Cardiac fibroblast (primary cell): ENCODE results near the gene SH3BP4.

Experiments
- DNase-seq, 2 donors: peaks; one replicate each; pipeline versions ENCODE4 v3.0.0 to v3.0.0-alpha.2; 2010; ENCODE audit warnings: low read depth in 2 of 2
- H3K4me3 ChIP-seq, 2 donors: replicated peaks in 1 of 2; 1 replicate in 1 of 2; 2 replicates in 1 of 2; pipeline ENCODE4 v1.5.1; 2011; ENCODE audit warnings: low read depth in 2 of 2, low read length in 2 of 2, mild to moderate bottlenecking in 2 of 2, moderate library complexity in 1 of 2
- TF ChIP-seq, protein P1 (sequence below): IDR thresholded peaks from one replicate; pipeline ENCODE4 v1.5.1; 2011; ENCODE audit warnings: low read depth, mild to moderate bottlenecking, low read length, inconsistent platforms

The SH3BP4 gene

DNA sequence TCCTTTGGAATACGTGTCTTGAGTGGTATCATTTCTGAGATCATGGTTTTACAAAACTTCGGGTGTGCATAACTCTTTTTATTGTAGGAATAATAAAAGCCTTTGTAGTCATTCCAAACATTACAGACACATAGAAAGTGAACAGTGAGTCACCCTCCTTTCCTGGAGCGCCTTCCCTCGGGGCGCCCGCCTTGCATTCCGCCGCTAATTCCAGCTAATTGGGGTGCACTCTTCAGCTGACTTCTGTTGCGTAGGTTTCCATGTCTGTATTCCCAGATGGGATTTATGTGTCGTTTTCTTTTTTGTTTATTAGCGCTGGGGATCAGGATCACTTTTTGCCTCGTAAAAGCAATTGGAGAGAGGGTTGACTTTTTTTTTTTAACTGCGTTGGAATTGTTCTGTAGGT, 18.7 kb downstream of the SH3BP4 start:
- TF ChIP-seq, protein P1, sequence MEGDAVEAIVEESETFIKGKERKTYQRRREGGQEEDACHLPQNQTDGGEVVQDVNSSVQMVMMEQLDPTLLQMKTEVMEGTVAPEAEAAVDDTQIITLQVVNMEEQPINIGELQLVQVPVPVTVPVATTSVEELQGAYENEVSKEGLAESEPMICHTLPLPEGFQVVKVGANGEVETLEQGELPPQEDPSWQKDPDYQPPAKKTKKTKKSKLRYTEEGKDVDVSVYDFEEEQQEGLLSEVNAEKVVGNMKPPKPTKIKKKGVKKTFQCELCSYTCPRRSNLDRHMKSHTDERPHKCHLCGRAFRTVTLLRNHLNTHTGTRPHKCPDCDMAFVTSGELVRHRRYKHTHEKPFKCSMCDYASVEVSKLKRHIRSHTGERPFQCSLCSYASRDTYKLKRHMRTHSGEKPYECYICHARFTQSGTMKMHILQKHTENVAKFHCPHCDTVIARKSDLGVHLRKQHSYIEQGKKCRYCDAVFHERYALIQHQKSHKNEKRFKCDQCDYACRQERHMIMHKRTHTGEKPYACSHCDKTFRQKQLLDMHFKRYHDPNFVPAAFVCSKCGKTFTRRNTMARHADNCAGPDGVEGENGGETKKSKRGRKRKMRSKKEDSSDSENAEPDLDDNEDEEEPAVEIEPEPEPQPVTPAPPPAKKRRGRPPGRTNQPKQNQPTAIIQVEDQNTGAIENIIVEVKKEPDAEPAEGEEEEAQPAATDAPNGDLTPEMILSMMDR = no peak
- no peak overlapping the region for H3K4me3 ChIP-seq
- peak in 1 of 2 donors; percentile 64 for DNase-seq

DNA sequence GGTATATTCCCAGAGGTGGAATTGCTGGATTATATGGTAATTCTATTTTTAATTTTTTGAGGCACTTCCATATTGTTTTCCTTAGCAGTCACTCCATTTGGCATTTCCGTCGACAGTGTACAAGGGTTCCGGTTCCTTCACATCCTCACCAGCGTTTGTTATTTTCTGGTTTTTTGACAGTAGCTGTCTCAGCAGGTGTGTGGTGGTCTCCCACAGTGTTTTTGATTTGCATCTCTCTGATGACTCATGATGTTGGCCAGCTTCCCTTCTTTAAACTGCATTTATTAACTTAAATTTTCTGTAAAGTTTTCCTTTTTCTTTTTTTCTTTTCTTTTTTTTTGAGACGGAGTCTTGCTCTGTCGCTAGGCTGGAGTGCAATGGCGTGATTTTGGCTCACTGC, 19.7 kb downstream of the SH3BP4 start:
- no peak for DNase-seq
- H3K4me3 ChIP-seq = no peak overlapping the region
- TF ChIP-seq, protein P1 = no peak

DNA sequence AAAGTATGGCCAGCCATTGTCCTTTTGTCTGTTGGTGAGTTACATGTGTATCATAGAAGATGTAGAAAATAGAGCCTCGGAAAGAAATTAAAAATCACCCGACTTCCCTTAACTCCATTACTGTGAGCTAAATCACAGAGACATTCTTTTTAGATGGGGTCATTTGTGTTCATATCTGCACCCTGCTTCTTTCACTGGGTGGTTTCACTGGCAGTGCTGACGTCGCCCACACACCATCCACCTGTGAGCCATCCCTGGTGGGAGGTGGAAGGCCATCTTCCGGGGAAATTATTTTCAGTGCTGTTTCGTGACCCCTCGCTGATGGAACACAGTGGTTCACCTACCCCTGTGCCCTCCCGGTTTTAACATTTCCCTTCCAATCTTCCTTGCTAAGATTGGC, 21.2 kb downstream of the SH3BP4 start:
- DNase-seq = peak in 1 of 2 donors; percentile 50
- TF ChIP-seq, protein P1 = no peak

DNA sequence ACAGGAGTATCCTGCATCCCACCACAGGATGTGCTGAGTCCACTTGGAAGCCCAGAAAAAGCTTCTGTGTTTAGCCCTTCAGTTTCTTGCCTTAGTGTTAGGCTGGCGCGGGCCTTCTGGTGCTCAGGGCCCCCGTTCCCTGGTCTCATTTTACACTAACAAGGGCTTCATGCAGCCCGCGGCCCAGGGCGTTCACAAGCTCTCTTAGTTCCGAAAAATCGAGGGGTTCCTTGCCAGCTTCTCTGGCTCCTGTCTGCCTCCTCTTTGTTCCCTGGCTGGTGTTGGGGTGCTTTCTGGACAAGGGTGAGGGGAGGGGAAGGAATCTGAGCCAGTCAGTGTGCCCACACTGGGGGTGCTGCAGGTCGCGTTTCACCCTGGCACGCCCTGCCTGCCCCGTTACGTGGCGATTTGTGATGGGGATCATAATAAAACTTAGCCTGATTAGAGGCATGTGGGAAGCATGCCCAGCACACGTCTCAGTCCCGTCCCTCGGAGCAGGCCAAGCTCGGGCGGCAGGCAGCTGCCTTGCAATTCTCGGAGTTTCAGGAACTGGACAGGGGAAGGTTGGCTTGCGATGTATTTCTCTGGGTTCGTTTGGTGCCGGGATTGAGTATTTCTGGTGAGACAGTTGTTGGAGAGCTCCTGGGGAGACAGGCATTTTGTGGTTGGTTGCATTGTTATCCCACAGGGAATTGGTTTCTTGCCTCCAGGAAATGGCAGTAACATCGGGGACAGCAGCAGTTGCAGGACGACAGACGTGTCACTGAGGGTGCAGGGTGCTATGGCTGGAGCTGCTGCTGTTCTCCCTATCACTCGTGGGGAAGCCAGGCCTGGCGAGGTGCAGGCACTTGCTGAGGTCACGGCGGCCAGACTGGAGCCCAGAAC, 22.9 kb downstream of the SH3BP4 start:
- H3K4me3 ChIP-seq = no peak overlapping the region
- peak; percentile 50 to 71 for DNase-seq
- TF ChIP-seq, protein P1 = no peak

More for the DNA sequence above, 21.2 kb downstream of the SH3BP4 start:
- H3K4me3 ChIP-seq = no peak overlapping the region

DNA sequence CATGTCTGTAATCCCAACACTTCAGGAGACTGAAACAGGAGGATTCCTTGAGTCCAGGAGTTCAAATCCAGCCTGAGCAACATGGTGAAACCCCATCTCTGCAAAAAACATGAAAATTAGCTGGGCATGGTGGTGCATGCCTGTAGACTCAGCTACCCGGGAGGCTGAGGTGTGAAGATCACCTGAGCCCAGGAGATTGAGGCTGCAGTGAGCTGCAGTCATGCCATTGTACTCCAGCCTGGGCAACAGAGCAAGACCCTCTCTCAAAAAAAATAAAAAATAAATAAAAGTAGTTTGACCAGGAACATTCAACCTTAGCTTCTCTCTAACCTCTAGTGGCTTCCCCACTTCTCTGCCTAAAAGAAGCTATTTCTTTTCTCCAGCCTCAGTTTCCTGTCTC, 23.8 kb downstream of the SH3BP4 start:
- TF ChIP-seq, protein P1 = no peak
- H3K4me3 ChIP-seq = no peak overlapping the region
- no peak for DNase-seq

DNA sequence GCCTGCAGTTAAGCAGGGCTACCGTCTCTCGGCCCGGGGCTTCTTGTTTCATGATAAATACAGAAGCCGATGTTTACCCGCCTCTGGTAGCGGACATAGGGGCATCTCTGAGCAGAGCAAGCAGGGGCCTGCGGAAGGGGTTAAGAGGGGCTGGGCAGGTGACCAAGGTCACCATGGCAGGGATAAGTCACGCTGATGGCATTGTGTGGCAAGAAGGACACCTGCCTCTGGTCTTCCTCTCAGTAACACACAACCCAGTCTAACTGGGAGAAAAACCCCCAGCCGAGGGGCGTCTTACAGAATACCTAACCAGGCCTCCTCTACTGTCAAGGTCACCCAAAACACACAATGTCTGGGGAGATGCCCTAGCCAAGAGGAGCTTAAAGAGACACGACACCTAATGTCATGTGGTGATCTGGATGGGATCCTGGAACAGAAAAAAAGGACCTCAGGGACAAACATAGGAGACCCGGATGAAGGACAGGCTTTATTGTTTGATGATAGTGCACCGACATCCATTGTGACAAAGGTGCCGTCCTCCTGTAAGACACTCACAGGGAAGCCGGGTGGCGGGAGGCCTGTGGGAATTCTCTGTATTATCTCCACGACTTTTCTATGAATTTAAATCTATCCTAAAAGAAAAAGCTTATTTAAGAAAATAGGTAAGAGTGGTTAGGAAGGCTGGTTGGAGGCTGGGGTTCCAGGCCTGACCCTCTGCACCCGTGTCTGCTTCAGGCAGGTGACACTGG, 24.8 kb downstream of the SH3BP4 start:
- H3K4me3 ChIP-seq = no peak overlapping the region
- TF ChIP-seq, protein P1 = no peak
- DNase-seq = no peak
